Stimulated activated CD4-positive, alpha-beta T cell treated with anti-CD3 and anti-CD28 coated beads, Interleukin-2, amount 100 ng/mL, for 48 hours (primary cell): ENCODE results near the gene ATF7.
"Not testable (repeated sequence)": the region's sequence is repeated elsewhere in the genome, so short reads cannot be mapped to it uniquely, and the experiment has no call there.

Experiments used
- DNase-seq, 2 donors: peaks; one replicate each; pipeline ENCODE4 v3.0.0-alpha.2; 2020

Gene ATF7

DNA sequence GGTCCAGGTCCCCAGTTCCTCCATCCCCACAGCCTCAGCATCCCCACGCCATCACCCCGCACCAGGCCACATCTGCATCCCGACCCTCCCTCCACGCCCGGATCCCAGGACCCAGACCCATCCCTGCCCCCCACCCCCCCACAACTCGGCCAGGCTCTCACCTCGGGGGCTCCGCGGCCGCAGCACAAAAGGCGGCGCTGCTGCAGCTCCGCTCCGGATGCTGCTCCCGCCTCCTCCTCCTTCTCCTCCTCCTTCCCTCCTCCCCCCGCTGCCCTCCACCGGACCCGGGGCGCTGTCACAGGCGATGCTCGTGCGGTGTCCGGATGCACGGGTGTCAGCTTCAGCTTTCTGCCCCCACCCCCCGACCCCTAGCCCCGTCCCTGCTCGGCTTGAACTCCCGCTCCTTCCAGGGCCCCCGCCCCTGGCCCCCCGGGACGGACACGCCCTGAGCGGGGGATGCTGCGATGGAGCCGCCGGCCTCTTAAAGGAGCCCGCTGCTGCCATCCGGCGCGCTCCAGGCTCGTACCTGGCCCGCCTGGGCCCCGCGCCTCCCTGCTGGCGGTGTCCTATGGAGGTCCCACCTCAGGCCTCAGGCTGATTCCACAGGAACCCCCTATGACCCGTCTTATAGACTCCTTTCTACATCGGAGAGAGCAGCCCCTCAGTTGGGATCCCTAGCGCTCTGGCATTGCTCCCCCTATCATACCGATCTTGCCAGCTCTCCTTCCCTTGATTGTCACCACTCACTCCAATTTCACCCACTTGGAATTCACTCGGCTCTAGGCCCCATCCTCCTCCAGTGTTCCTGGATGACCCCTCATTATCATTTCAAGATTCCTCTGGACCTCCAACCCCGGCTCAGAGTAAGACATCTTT, 126.7 kb downstream of the ATF7 start, which contains the start of gene MAP3K12:
MAP3K12 (minus strand) TSS at position 193 of the 876 bp plus-strand sequence. CDS start 12,067 bp downstream, outside the sequence.
- DNase-seq = peak in 1 of 2 donors; percentile 47

DNA sequence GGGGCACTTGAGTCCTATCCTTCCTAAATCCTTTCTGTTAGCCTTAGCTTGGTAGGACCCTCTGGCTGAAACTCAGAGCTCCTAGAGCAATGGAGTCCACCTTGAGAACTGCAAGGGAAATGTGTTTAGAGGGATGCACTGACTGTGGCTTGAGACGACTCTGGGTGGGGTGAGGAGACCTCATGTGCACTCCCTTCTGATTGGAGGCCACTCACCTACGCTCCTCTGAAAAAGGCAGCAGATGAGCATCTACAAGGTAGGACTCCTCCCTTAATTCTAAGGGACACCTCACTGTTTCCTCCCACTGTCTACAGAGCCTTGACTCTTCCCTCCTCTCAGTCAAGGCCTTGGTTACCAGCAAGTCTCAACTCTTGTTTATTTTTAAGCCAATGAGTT, 127.9 kb downstream of the ATF7 start:
- DNase-seq = no peak

DNA sequence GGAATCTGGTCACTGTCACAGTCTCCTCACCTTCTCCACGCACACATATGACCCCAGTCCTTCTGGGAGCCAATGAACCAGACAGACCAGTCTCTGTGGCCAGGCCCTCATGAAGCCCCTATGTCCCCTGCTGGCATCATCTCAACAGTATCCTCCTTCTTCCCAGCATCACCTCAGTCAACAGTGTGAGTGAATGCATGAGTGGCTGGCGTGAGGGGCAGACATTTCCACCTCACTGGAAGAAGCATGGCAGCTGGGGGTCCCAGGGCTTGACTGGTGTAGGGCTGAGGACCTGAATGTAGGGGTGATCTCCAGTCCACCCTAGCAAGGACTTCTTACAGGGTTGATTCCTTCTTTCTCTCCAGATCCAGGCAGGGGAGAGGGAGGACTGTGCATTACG, 128.7 kb downstream of the ATF7 start:
- no peak for DNase-seq

- no peak for DNase-seq
Measured at GRCh38 chr12:53496752-53497032, 129.5 kb downstream of the ATF7 start.

- no peak for DNase-seq
Measured at GRCh38 chr12:53495903-53496751, 130.1 kb downstream of the ATF7 start.

DNA sequence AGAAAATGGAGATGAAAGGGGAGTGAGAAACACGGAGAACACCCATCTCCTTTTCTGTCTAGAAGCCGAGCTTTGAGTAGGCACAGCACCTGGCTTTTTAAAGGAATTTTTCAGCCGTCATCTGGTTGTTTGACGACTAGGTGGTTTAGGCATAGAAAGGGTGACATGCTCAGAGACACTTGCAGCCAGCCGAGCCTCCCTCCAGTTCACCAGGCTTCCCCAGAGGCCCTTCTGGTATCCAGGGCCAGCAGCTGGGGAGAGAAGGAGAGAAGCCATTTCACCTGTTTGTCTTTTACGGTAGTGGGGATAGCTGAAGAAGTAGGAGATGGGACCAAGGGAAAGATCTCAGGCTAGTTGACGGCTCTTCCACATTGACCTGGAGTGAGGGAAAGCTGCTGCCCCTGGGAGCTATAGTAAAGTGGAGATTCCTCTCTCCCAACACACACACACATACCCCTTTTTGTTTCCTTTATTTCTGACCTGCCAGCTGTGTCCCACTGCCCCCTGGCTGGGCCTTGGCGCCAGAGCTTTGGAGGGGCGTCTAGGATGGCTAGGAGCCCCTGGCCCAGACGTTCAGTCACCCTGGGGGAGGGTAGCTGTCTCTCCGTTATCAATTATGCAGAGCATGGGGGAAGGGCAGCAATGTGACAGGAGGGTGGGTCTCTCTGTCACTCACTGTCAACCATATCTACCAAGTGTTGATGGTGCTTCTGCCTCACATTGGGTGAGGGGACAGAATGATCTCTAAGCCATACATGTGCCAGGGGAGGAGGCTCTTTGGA, 132.4 kb downstream of the ATF7 start:
- DNase-seq = no peak

- peak; percentile 83 to 84 for DNase-seq
Measured at GRCh38 chr12:53492830-53493609, 133.2 kb downstream of the ATF7 start.

DNA sequence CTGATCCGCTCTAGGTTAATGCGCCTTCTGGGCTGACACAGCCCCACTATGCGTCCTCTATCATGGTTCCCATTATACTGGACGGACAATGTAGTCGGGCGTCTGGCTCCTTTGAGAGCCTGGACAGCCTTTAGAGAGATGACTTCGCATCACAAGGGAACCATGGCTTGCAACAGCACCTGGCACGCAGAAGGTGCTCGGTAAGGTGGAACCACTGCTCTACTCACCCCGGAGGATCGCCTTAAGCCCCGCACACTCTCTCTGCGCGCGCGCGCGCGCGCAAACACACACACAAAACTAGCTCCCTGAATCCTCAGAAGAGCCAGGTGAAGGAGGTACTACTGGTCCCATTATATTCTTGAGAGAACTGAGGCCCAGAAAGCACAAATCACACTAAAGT, 134.0 kb downstream of the ATF7 start:
- DNase-seq = no peak

DNA sequence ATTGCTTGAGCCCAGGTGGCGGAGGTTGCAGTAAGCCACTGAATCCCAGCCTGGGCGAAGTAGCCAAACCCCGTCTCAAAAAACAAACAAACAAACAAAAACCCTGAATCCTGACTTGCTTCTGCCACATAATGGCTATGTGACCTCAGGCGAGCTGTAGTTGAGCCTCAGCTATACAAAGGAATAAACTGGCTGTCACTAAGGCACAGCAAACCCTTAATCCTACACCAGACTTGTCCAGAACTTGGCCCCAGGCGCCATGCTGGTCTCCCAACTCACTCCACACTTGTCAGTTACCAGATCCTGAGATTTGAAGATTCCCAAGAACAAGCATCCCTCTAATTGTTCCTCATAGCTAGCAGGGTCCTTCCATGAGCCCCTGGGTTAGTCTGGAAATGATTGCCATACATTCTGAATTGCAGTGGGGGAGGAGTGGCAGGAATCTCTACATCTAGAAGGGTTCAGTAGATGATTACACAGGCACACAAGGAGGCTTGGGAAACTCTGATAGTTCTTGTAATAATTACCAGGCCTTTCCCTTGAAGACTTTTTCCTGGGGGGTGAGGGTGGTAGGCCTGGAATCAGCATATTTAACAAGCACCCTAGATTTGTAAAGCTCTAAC, 136.8 kb downstream of the ATF7 start:
- no peak for DNase-seq

- DNase-seq = no peak
Measured at GRCh38 chr12:53486736-53487487, 139.3 kb downstream of the ATF7 start.

- DNase-seq = no peak
Measured at GRCh38 chr12:53485955-53486735, 140.0 kb downstream of the ATF7 start.

DNA sequence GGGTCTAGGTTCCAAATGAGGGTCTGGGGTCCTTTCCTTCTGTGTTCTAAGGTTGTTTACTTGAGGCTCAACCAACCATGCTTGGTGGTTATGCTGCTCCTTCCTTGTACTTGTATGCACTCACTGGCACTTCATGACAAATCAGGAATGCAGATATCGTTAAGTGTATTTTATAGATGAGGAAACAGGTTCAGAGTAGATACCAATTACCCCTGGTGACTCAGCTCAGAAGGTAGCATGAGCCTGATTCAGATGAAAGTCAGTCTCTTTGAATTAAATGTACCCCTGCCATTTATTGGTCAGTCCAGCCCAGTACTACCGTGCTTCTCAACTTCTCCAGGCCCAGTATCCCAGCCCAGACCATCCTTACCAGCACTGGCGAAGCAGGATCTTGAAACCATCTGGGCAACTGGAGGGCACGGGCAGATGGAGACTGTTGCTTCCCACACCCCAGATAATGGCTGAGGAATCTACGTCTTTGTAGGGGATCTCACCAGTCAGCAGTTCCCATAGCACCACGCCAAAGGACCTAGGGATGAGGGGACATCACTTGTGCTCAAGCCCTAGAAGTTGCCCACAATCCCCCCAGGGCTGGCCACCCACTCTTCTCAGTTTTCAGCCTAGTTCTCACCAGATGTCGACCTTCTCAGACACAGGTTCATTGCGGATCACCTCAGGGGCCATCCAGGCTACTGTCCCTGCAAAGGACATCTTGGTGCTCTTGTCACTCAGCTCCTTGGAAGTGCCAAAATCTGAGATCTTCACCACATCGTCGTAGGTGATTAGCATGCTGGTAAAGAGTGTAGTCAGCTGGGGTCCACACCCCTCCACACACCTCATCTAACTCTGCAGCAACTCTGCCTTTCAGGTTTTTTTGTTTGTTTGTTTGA, 141.3 kb downstream of the ATF7 start:
- no peak for DNase-seq

GRCh38 chr12:53483979-53484377, 142.2 kb downstream of the ATF7 start:
- DNase-seq = no peak

DNA sequence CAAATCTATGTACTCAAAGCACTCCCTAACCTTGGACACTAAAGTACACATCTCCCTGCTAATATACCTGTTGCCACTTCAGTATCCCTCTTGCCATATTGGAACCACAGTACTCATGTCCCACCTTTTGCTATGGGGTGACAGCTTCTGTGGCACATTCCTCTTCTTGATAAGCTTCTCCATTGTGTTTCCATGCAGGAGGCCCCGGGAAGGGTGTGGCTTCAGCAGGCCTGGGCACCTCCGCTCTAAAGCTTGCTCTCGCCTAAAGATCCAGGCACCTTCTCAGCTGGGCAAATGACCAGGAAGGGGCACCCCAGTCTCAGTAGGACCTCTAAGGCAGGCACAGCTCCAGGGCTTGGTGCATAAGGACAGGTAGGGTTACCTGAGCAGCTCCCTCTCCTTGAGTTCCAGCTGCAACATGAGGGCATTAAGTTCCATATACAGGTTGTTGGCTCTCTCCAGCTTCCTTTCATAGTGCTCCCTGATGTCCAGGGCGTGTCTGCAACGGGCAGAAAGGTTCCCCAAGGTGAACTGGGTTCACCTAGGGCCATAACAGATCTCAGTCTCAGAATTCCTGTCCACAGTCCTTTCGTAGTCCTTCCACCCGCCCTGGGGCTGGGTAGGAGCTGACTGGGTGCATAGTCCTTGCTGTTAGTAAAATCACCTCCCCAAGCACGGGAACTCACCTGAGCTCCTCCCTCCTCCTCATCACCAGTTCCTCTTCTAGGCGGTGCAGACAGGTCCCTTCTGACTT, 142.8 kb downstream of the ATF7 start:
- no peak for DNase-seq

DNA sequence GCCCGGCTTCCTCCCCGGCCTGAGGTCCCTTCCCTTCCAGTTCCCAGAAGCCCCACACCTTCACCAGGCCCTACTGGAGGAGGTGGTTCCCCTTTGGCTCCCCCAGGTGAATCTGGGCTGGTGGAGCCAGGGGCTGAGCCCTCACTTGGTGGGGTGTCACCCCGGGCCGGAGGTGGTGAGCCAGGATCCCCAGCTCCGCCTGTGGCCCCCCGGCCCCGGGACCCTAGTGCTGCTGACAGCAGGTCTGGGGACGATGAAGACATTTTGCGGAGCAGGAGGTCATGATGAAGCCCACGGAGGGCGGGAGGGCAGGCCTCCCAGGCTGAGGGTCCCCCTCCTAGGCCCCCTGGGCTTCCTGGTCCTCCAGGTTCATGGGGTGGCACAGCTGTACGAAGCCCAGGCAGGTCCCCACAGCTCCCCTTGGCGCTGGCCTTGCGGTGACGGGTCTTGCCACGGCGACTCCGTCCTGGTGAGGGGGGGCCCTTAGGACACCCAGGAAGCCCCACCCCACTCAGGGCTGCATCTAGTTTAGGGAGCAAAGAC, 143.5 kb downstream of the ATF7 start:
- no peak for DNase-seq

GRCh38 chr12:53481939-53482586, 144.1 kb downstream of the ATF7 start:
- no peak for DNase-seq

DNA sequence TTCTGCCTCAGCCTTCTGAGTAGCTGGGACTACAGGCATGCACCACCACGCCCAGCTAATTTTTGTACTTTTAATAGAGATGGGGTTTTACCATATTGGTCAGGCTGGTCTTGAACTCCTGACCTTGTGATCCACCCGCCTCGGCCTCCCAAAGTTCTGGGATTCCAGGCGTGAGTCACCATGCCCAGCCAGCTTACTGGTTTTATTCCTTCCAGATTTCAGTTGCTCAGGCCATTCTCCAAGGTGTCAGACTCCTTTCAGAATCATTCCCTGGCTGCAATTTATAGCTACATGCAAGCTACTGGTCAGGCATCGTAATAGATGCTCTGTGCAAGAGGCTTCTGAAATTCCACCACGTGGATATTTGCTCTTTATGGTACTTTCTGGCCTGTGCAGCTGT, 144.7 kb downstream of the ATF7 start:
- DNase-seq = not testable (repeated sequence)
